Measurements from ENCODE around the gene P2RX2. TPM values are rescaled to one million over a fixed set of nuclear protein-coding genes. Genes with fewer than 3 reads are reported as not detected.

P2RX2 gene
- total and polyA plus RNA-seq, 2 of the 4 experiments (the other 2 are of a cell fraction): not detected

GRCh38 chr12:132614029-132614428 is 4.5 kb upstream of the P2RX2 start:
- H3K36me3 ChIP-seq (ENCODE audit: control insufficient read depth, insufficient read depth, low read length): no peaks in the 10 kb centered on the region
- no peak overlapping the region for H4K91ac ChIP-seq (ENCODE audit: insufficient read depth, low read depth, low read length)
- H4K20me1 ChIP-seq (ENCODE audit: insufficient read depth, low read length): no peaks in the 10 kb centered on the region
- H3K4me1 ChIP-seq (ENCODE audit: control insufficient read depth, insufficient read depth, low read length): no peaks in the 10 kb centered on the region
- H4K5ac ChIP-seq (ENCODE audit: low read depth, low read length): no peak overlapping the region
- no peak overlapping the region for H2BK120ac ChIP-seq (ENCODE audit: low read depth, low read length)
- ATAC-seq (ENCODE audit: low read depth) (no peak), DNase-seq (no peak)
- H3K79me1 ChIP-seq (ENCODE audit: low read depth in 1 of 2, low read length in 2 of 2): no peaks in the 10 kb centered on the region
- H3K9me1 ChIP-seq (ENCODE audit: insufficient read depth, low read length): no peaks in the 10 kb centered on the region
- BruUV-seq (replicated peaks): no TSS peak
- intact Hi-C loops (cut with micrococcal nuclease) (loop anchor here (5.0 kb wide), 1 partner anchor 52 kb away; no protein-coding TSS in a partner anchor), dilution Hi-C loops (cut with HindIII; ENCODE audit: low sequenced_read_pairs, unreplicated experiment) (no loop called here), in situ Hi-C loops (cut with MboI; ENCODE audit: low sequenced_read_pairs) (no loop called here)
- no peak overlapping the region for H3K27ac ChIP-seq (ENCODE audit: insufficient read depth, low read length)
- ChIA-PET POLR2A (ENCODE audit: unreplicated experiment) (no interaction called here), CTCF (interaction anchor here (0.9 to 1.3 kb wide), 3 partner anchors 25 to 200 kb away, joined by 4 to 11 read pairs (median 5); no protein-coding TSS in a partner anchor)
- peaks cover 26% of the 10 kb centered on the region for H3K9me3 ChIP-seq (ENCODE audit: control insufficient read depth, insufficient read depth, low read length)
- no peak overlapping the region for H3K18ac ChIP-seq (ENCODE audit: low read depth, low read length)
- no peak overlapping the region for H3K56ac ChIP-seq (ENCODE audit: extremely low read depth, insufficient read depth, low read length)
- H3K9ac ChIP-seq (ENCODE audit: low read depth, low read length): no peak overlapping the region
- TF ChIP-seq CTCF (conservative IDR thresholded peaks at IDR 0.05; ENCODE audit: low read depth, low read length) (no peak), RCOR1 (IDR thresholded peaks at IDR 0.05; ENCODE audit: insufficient replicate concordance, low read length) (no peak), CEBPB (IDR thresholded peaks at IDR 0.05; ENCODE audit: low read depth, low read length) (no peak), POLR2A (IDR thresholded peaks at IDR 0.05; ENCODE audit: low read depth, low read length) (no peak), ELK1 (IDR thresholded peaks at IDR 0.05; ENCODE audit: borderline replicate concordance, low read depth, low read length) (no peak), NFE2L2 (IDR thresholded peaks at IDR 0.05; ENCODE audit: low read depth, low read length) (no peak), USF2 (IDR thresholded peaks at IDR 0.05; ENCODE audit: low read depth, low read length) (no peak), MAFK (IDR thresholded peaks at IDR 0.05; ENCODE audit: low read depth, low read length) (no peak), CHD1 (IDR thresholded peaks at IDR 0.05; ENCODE audit: low read depth, low read length) (no peak), MAZ (IDR thresholded peaks at IDR 0.05; ENCODE audit: borderline replicate concordance, low read depth, low read length) (no peak), MXI1 (IDR thresholded peaks at IDR 0.05; ENCODE audit: borderline replicate concordance, low read depth, low read length) (no peak), RFX5 (IDR thresholded peaks at IDR 0.05; ENCODE audit: low read depth, low read length) (no peak), SMC3 (IDR thresholded peaks at IDR 0.05; ENCODE audit: low read depth, low read length) (no peak), FOS (IDR thresholded peaks at IDR 0.05; ENCODE audit: low read depth, low read length) (no peak), BHLHE40 (IDR thresholded peaks at IDR 0.05; ENCODE audit: low read depth, low read length) (no peak), RAD21 (IDR thresholded peaks at IDR 0.05; ENCODE audit: low read length) (no peak)
- H4K8ac ChIP-seq (ENCODE audit: low read depth in 2 of 2, low read length in 2 of 2): no peak overlapping the region
- no peak overlapping the region for H2AK9ac ChIP-seq (replicated peaks; ENCODE audit: low read depth, low read length, poor library complexity)
- H2BK20ac ChIP-seq (ENCODE audit: low read depth, low read length): no peak overlapping the region
- H3K27me3 ChIP-seq (ENCODE audit: control insufficient read depth, insufficient read depth, low read length): peaks cover 40% of the 10 kb centered on the region
- no peak overlapping the region for H3K23ac ChIP-seq (ENCODE audit: low read depth, low read length)
- H2BK15ac ChIP-seq (ENCODE audit: low read depth, low read length): no peak overlapping the region
- no peak overlapping the region for H2AK5ac ChIP-seq (ENCODE audit: low read depth, low read length)
- no peak overlapping the region for H3K4ac ChIP-seq (ENCODE audit: low read depth, low read length)
- no peak overlapping the region for H3K4me3 ChIP-seq (ENCODE audit: insufficient read depth, low read depth, low read length)
- H3K4me2 ChIP-seq (ENCODE audit: low read depth, low read length): no peak overlapping the region
- no peak overlapping the region for H3K14ac ChIP-seq (replicated peaks; ENCODE audit: low read depth, low read length)
- no peak overlapping the region for H2BK5ac ChIP-seq (ENCODE audit: low read depth, low read length, poor library complexity, severe bottlenecking)
- no peak overlapping the region for H2AFZ ChIP-seq (replicated peaks; ENCODE audit: low read length, poor library complexity)
- WGBS, 2 experiments (ENCODE audit: extremely low coverage in 2 of 2, insufficient read length in 1 of 2): 37% methylated on average over 2 of the region's 5 CpGs; no CpG with 5 or more reads in 1 of the 2 experiments

Measured in IMR-90 (cell line).